ENCODE measurements around the gene FAM47B. TPM values are rescaled to one million over a fixed set of nuclear protein-coding genes. Genes with fewer than 3 reads are reported as not detected.

The FAM47B gene
- total RNA-seq, 1 donor from 2014 or later: not detected

DNA sequence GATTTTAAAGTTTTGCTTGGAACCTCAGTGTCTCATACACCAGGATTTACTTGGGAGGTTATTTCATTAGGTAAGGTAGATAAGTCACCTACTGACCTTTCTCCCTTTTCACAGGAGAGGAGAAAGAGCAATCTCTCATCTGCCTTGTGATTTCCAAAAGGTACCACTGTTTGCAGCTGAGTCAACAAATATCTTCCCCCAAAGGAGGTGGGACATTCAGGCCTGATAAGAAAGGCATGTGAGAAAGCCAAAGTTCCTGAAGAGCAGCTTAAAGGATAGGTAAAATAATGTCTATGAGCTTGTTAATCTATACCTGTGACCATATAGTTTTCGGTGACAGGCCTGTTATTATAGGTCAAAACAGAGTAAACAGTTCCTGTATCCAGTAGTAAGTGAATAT lies 45.0 kb downstream of the FAM47B start:
- TF ChIP-seq POLR2A (IDR thresholded peaks at IDR 0.05): no peak
- TF ChIP-seq, protein P1, sequence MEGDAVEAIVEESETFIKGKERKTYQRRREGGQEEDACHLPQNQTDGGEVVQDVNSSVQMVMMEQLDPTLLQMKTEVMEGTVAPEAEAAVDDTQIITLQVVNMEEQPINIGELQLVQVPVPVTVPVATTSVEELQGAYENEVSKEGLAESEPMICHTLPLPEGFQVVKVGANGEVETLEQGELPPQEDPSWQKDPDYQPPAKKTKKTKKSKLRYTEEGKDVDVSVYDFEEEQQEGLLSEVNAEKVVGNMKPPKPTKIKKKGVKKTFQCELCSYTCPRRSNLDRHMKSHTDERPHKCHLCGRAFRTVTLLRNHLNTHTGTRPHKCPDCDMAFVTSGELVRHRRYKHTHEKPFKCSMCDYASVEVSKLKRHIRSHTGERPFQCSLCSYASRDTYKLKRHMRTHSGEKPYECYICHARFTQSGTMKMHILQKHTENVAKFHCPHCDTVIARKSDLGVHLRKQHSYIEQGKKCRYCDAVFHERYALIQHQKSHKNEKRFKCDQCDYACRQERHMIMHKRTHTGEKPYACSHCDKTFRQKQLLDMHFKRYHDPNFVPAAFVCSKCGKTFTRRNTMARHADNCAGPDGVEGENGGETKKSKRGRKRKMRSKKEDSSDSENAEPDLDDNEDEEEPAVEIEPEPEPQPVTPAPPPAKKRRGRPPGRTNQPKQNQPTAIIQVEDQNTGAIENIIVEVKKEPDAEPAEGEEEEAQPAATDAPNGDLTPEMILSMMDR (IDR thresholded peaks at IDR 0.05): no peak
- TF ChIP-seq POLR2AphosphoS5 (IDR thresholded peaks at IDR 0.05; ENCODE audit: insufficient read depth in 1 of 2, low read depth in 1 of 2): no peak
- no peaks in the 10 kb centered on the region for H3K27me3 ChIP-seq
- no peak overlapping the region for H3K4me3 ChIP-seq
- intact Hi-C loops (cut with DNase I): no loop called here
- no peaks in the 10 kb centered on the region for H3K9me3 ChIP-seq
- H3K4me1 ChIP-seq: no peaks in the 10 kb centered on the region
- no peak overlapping the region for H3K27ac ChIP-seq
- H3K36me3 ChIP-seq: no peaks in the 10 kb centered on the region
- DNase-seq (ENCODE audit: extremely low spot score in 2 of 2): no peak
